Fibroblast of lung (primary cell): Measurements from ENCODE around the gene GYPE.
"Not testable (repeated sequence)": the region's sequence is repeated elsewhere in the genome, so short reads cannot be mapped to it uniquely, and the experiment has no call there.

Experiments used
- EZH2 ChIP-seq: IDR thresholded peaks from 2 replicates; pipeline ENCODE4 v1.5.1; 2012; ENCODE audit warnings: low read length, control low read depth, mild to moderate bottlenecking; ENCODE audit errors: missing control alignments
- TF ChIP-seq, protein P1 (sequence below), 2 donors: IDR thresholded peaks in 1 of 2; conservative IDR thresholded peaks in 1 of 2; 1 replicate in 1 of 2; 2 replicates in 1 of 2; pipeline ENCODE4 v1.5.1; 2011 to 2012; ENCODE audit warnings: low read length in 2 of 2, control low read depth in 1 of 2, inconsistent platforms in 1 of 2, low read depth in 1 of 2, mild to moderate bottlenecking in 1 of 2

DNA sequence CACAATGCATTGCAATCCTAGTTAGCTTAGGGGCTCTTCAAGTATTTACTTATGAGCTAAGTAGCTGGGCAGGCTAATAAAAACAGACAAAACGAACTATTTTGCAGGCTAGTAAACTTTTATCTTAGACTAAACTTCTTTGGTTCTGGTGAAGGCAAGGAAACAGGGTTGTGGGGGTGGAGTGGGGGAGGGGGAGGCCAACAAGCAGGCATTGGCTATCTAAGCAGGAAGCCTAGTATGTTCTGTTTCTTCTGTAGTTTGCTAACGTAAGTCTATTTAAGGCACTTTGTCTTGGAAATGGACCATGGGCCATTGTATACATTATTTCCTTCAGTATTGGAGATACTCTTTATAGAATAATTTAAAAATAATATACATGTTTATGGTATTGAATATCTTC is 35.3 kb upstream of the GYPE start:
- TF ChIP-seq EZH2: not testable (repeated sequence)
- TF ChIP-seq, protein P1, sequence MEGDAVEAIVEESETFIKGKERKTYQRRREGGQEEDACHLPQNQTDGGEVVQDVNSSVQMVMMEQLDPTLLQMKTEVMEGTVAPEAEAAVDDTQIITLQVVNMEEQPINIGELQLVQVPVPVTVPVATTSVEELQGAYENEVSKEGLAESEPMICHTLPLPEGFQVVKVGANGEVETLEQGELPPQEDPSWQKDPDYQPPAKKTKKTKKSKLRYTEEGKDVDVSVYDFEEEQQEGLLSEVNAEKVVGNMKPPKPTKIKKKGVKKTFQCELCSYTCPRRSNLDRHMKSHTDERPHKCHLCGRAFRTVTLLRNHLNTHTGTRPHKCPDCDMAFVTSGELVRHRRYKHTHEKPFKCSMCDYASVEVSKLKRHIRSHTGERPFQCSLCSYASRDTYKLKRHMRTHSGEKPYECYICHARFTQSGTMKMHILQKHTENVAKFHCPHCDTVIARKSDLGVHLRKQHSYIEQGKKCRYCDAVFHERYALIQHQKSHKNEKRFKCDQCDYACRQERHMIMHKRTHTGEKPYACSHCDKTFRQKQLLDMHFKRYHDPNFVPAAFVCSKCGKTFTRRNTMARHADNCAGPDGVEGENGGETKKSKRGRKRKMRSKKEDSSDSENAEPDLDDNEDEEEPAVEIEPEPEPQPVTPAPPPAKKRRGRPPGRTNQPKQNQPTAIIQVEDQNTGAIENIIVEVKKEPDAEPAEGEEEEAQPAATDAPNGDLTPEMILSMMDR (conservative IDR thresholded peaks at IDR 0.05 in 1 of 2, IDR thresholded peaks at IDR 0.05 in 1 of 2; ENCODE audit: low read depth in 1 of 2, low read length in 2 of 2): not testable (repeated sequence)
